ENCODE results near the gene ZBTB20. TPM values are rescaled to one million over a fixed set of nuclear protein-coding genes. Genes with fewer than 3 reads are reported as not detected.

The ZBTB20 gene
- total and polyA plus RNA-seq, 2 donors from 2014 or later = 0.99 to 142 TPM

GRCh38 chr3:115154611-115155010 lies 7.5 kb upstream of the ZBTB20 start:
- DNase-seq (no peak), FAIRE-seq (no peak)
- H3K36me3 ChIP-seq (ENCODE audit: control insufficient read depth in 2 of 3, insufficient read depth in 3 of 3, low read length in 3 of 3) = no peaks in the 10 kb centered on the region
- TF ChIP-seq CTCF (IDR thresholded peaks at IDR 0.05; ENCODE audit: borderline replicate concordance, extremely low read depth, insufficient read depth) = no peak
- no peaks in the 10 kb centered on the region for H3K9me3 ChIP-seq (ENCODE audit: control insufficient read depth in 2 of 3, insufficient read depth in 1 of 3, low read length in 3 of 3)
- intact Hi-C loops (cut with DNase I) = no loop called here
- no peaks in the 10 kb centered on the region for H3K27me3 ChIP-seq (ENCODE audit: control insufficient read depth, insufficient read depth, low read length)
- H3K4me3 ChIP-seq (ENCODE audit: low read length in 3 of 3) = no peak overlapping the region
- no peaks in the 10 kb centered on the region for H3K4me1 ChIP-seq (ENCODE audit: control insufficient read depth in 2 of 3, insufficient read depth in 2 of 3, low read depth in 1 of 3, low read length in 3 of 3)
- H3K27ac ChIP-seq (ENCODE audit: low read depth in 2 of 2, low read length in 2 of 2) = no peak overlapping the region
- no peak overlapping the region for H3K9ac ChIP-seq (ENCODE audit: low read length in 3 of 3)

- FAIRE-seq (no peak), DNase-seq (no peak)
- Histone ChIP-seq H3K4me3 (ENCODE audit: low read length in 3 of 3) (no peak overlapping the region), H3K9ac (ENCODE audit: low read length in 3 of 3) (no peak overlapping the region), H3K4me1 (ENCODE audit: control insufficient read depth in 2 of 3, insufficient read depth in 2 of 3, low read depth in 1 of 3, low read length in 3 of 3) (peaks cover 0 to 3% (median 0%) of the 10 kb centered on the region in 3 donors), H3K27ac (ENCODE audit: low read depth in 2 of 2, low read length in 2 of 2) (no peak overlapping the region), H3K27me3 (ENCODE audit: control insufficient read depth, insufficient read depth, low read length) (no peaks in the 10 kb centered on the region), H3K36me3 (ENCODE audit: control insufficient read depth in 2 of 3, insufficient read depth in 3 of 3, low read length in 3 of 3) (no peaks in the 10 kb centered on the region), H3K9me3 (ENCODE audit: control insufficient read depth in 2 of 3, insufficient read depth in 1 of 3, low read length in 3 of 3) (no peaks in the 10 kb centered on the region)
- intact Hi-C loops (cut with DNase I) = no loop called here
- TF ChIP-seq CTCF (IDR thresholded peaks at IDR 0.05; ENCODE audit: borderline replicate concordance, extremely low read depth, insufficient read depth) = no peak
Observed at GRCh38 chr3:115151921-115152320, 4.8 kb upstream of the ZBTB20 start.

- H3K36me3 ChIP-seq (ENCODE audit: control insufficient read depth in 2 of 3, insufficient read depth in 3 of 3, low read length in 3 of 3) = no peaks in the 10 kb centered on the region
- no peak for TF ChIP-seq CTCF (IDR thresholded peaks at IDR 0.05; ENCODE audit: borderline replicate concordance, extremely low read depth, insufficient read depth)
Observed at GRCh38 chr3:115148142-115148790, 1.2 kb upstream of the ZBTB20 start.

More at GRCh38 chr3:115148142-115148790, 1.2 kb upstream of the ZBTB20 start:
- peak; percentile 27 for FAIRE-seq
- H3K9ac ChIP-seq (ENCODE audit: low read length in 3 of 3) = peak overlapping the region; percentile 70 to 90 (median 79)
- DNase-seq = peak in 1 of 5 donors; percentile 87
- intact Hi-C loops (cut with DNase I) = no loop called here
- peaks cover 0 to 3% (median 0%) of the 10 kb centered on the region in 3 donors for H3K4me1 ChIP-seq (ENCODE audit: control insufficient read depth in 2 of 3, insufficient read depth in 2 of 3, low read depth in 1 of 3, low read length in 3 of 3)
- H3K27me3 ChIP-seq (ENCODE audit: control insufficient read depth, insufficient read depth, low read length) = no peaks in the 10 kb centered on the region
- peak overlapping the region; percentile 96 to 99 for H3K27ac ChIP-seq (ENCODE audit: low read depth in 2 of 2, low read length in 2 of 2)
- peak overlapping the region; percentile 70 to 85 (median 81) for H3K4me3 ChIP-seq (ENCODE audit: low read length in 3 of 3)
- H3K9me3 ChIP-seq (ENCODE audit: control insufficient read depth in 2 of 3, insufficient read depth in 1 of 3, low read length in 3 of 3) = no peaks in the 10 kb centered on the region

Data from kidney (tissue), 14 donors.